GM10266 (cell line): ENCODE results near the gene EXOSC7.
A peak's percentile ranks its signal among the peaks of the same experiment; 100 is the strongest.

ENCODE experiments used
- DNase-seq: peaks from one replicate; pipeline ENCODE4 v3.0.0; 2012; ENCODE audit errors: extremely low spot score
- TF ChIP-seq, protein P1 (sequence below): IDR thresholded peaks from 2 replicates; pipeline ENCODE4 v1.5.1; 2012; ENCODE audit warnings: mild to moderate bottlenecking, low read depth; ENCODE audit not compliant: control insufficient read depth, insufficient read depth; ENCODE audit errors: missing control alignments

EXOSC7 gene

DNA sequence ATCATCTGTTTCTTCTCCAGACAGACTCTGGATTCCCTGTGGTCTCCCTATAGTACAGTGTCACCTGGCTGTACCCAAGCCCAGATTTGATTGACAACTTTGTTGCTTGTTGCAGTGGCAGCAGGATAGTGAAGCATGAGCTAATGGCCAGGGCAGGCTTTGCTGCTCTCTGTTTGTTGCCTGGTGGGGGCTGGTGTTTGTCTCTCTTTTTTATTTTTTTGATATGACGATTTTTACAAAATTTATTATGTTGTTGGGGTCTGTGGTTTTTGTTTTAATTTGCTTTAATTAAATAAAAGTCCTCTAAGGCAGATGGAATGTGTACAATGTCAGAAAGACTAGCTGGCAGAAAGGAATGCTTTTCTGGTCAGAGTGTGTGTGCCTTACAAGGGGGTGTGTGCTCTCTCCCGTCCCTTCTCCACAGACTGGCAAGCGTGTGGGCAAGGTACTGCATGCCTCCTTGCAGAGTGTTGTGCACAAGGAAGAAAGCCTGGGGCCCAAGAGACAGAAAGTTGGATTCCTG is 34.8 kb downstream of the EXOSC7 start:
- no peak for DNase-seq

DNA sequence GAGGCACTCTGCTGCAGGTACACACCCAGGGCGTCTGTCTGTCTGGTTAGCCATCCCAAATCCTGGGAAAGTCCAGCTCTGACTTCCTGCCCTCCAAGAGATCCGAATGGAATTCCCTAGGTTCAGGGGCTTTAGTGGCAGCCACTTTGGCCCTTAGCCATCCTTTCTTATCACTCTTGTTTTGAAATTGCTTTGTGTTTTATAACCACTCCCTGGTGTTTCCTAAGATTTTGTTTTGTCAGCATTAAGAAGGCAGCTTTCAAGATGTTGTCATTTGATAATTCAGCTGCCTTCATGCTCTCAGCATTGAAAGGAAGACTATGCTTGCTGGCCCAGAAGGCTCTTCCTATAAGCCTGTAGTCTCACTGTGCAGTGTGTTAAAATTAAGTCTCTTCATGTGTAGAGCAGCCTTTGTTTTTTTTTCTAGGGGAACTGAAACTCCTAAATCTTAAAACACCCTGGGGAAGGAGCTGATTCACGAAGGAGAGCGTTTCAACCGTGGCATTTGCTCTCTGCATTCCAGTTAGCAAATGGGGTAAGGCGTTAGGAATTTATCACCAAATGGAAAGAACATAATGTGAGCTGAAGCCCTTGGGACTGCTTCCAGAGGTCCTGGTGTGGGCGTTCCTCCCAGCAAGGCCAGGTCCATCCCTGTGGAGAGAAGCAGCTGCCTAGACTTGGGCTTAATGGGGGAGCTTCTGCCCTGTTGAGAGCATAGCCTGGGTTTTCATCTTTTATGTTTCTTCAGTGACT is 35.9 kb downstream of the EXOSC7 start:
- peak; percentile 35 for DNase-seq

More for the DNA sequence above, 34.8 kb downstream of the EXOSC7 start:
- TF ChIP-seq, protein P1, sequence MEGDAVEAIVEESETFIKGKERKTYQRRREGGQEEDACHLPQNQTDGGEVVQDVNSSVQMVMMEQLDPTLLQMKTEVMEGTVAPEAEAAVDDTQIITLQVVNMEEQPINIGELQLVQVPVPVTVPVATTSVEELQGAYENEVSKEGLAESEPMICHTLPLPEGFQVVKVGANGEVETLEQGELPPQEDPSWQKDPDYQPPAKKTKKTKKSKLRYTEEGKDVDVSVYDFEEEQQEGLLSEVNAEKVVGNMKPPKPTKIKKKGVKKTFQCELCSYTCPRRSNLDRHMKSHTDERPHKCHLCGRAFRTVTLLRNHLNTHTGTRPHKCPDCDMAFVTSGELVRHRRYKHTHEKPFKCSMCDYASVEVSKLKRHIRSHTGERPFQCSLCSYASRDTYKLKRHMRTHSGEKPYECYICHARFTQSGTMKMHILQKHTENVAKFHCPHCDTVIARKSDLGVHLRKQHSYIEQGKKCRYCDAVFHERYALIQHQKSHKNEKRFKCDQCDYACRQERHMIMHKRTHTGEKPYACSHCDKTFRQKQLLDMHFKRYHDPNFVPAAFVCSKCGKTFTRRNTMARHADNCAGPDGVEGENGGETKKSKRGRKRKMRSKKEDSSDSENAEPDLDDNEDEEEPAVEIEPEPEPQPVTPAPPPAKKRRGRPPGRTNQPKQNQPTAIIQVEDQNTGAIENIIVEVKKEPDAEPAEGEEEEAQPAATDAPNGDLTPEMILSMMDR = no peak

DNA sequence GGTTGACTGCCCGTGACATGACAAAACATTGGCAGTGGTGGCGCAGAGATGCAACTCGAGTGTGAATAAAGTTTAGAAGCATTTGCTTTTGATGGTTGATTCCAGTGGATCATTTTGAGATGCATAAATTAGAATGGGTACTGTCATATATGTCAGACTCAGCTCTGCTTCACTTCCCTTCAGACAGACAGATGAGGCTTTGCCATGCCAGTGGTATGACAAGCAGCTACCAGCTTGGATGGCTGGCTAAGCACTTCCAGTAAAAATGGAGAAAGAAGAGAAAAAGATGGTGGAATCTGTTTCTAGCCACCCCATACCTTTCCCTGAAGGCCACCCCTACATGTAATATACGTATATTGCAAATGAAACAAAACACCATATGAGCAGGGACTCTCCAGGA is 36.5 kb downstream of the EXOSC7 start:
- no peak for DNase-seq
- TF ChIP-seq, protein P1 = no peak

More for the DNA sequence above, 35.9 kb downstream of the EXOSC7 start:
- TF ChIP-seq, protein P1 = no peak

DNA sequence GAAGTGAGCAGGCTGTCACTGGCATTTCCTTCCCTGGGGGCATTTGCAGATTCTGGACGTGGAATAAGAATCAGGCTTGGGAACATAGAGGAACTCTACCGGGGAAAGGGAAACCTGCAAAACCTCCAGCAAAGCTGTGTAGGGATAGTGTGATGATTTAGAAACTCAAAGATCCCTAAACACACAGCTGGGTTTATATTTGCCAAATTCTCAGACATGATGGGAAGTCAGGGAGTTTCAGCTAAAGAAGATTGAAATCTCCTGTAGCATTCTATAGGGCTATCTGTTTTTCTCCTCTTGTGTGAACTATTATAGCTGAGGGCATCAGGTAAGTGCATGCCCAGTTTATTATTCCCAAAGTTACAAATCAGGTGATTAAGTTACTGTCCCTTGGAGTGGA is 40.9 kb downstream of the EXOSC7 start:
- no peak for DNase-seq
- TF ChIP-seq, protein P1 = no peak

DNA sequence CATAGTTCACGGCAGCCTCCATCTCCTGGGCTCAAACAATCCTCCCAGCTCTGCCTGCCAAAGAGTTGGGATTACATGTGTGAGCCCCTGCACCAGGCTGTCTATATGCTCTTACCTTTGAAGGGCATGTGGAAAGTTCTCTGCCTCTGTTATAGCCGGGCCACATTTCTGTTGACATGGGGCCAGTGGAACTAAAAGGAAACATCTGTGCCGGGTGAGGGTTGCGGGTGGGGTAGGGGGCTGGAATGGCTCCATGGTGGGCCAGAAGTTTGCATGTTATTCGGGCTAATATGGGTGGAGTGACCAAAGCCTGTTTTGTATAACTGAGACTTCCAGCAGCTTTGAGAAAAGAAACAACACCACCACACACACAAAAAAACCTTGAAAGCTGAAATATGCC is 41.8 kb downstream of the EXOSC7 start:
- DNase-seq = no peak
- TF ChIP-seq, protein P1 = no peak

DNA sequence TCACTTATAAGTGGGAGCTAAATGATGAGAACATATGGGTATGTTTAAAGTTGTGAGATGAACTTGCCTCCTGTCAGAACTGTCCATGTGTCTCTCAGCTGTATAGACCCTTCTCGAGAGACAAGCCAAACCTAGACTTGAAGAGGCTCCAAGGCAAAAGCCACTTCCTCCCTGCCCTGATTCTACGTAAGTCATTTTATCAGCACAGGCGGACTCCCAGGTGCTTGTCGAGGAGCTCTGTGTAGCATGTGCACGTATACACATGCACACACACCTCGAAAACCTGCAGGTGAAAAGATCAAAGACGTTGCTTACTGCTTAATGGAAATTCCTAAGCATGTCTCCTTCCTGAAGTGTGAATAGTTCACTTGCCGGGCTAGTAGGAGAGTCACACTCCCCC is 44.5 kb downstream of the EXOSC7 start:
- TF ChIP-seq, protein P1 = no peak
- DNase-seq = no peak
